AG09319 (cell line): ENCODE results near the gene RIOX2.

Experiments used
- DNase-seq: peaks from one replicate; pipeline ENCODE4 v3.0.0-alpha.2; 2010; ENCODE audit warnings: low read depth; ENCODE audit errors: extremely low read depth
- CTCF ChIP-seq: IDR thresholded peaks from 2 replicates; pipeline ENCODE4 v1.5.1; 2011; ENCODE audit warnings: low read depth, mild to moderate bottlenecking, inconsistent platforms, low read length, moderate library complexity

The RIOX2 gene

GRCh38 chr3:97988784-97989568 lies 16.7 kb upstream of the RIOX2 start:
- no peak for DNase-seq
- no peak for TF ChIP-seq CTCF

- no peak for DNase-seq
- no peak for TF ChIP-seq CTCF
These were observed 15.1 kb upstream of the RIOX2 start for GRCh38 chr3:97987306-97987705.

- DNase-seq, result no peak
- TF ChIP-seq CTCF, result no peak
These were observed 11.8 kb upstream of the RIOX2 start for GRCh38 chr3:97983933-97984491.

GRCh38 chr3:97981886-97982285 lies 9.7 kb upstream of the RIOX2 start:
- no peak for TF ChIP-seq CTCF
- DNase-seq, result no peak

GRCh38 chr3:97979610-97980009 lies 7.4 kb upstream of the RIOX2 start:
- no peak for TF ChIP-seq CTCF
- DNase-seq, result no peak

GRCh38 chr3:97975466-97975865 lies 3.2 kb upstream of the RIOX2 start:
- peak; percentile 9 for TF ChIP-seq CTCF
- DNase-seq, result no peak

- TF ChIP-seq CTCF, result no peak
- DNase-seq, result no peak
These were observed 2.8 kb upstream of the RIOX2 start for GRCh38 chr3:97974996-97975395.
